Neural cell (in vitro differentiated cells): ENCODE measurements around the gene LCN2.

ENCODE experiments used
- EP300 ChIP-seq: fragments of 450-650 bp; conservative IDR thresholded peaks from 2 replicates; pipeline ENCODE4 v1.6.1; 2014; ENCODE audit warnings: antibody characterized with exemption, mild to moderate bottlenecking, moderate library complexity; ENCODE audit not compliant: poor library complexity, severe bottlenecking
- EZH2 ChIP-seq: fragments of 200-600, 300-800 bp; shearing (Covaris generic), sonication (generic); IDR thresholded peaks from 2 replicates; pipeline ENCODE4 v1.6.1; 2014; ENCODE audit warnings: antibody characterized with exemption, low read length, borderline replicate concordance, mild to moderate bottlenecking; ENCODE audit not compliant: insufficient read depth, poor library complexity, severe bottlenecking
- MXI1 ChIP-seq: fragments of 450-650 bp; conservative IDR thresholded peaks from 2 replicates; pipeline ENCODE4 v1.6.1; 2014; ENCODE audit warnings: antibody characterized with exemption, mild to moderate bottlenecking; ENCODE audit not compliant: poor library complexity, severe bottlenecking
- SMC3 ChIP-seq: fragments of 450-650 bp; conservative IDR thresholded peaks from 2 replicates; pipeline ENCODE4 v1.6.1; 2014; ENCODE audit warnings: antibody characterized with exemption, mild to moderate bottlenecking, moderate library complexity; ENCODE audit not compliant: poor library complexity
- TAF1 ChIP-seq: IDR thresholded peaks from 2 replicates; pipeline ENCODE4 v1.6.1; 2012; ENCODE audit warnings: low read depth
- TF ChIP-seq, protein P1 (sequence below): fragments of 450-650 bp; IDR thresholded peaks from 2 replicates; pipeline ENCODE4 v1.5.1; 2014; ENCODE audit warnings: antibody characterized with exemption, mild to moderate bottlenecking, moderate library complexity; ENCODE audit not compliant: poor library complexity, severe bottlenecking
- TF ChIP-seq, protein P2 (sequence below): IDR thresholded peaks from 2 replicates; pipeline ENCODE4 v1.6.1; 2012; ENCODE audit warnings: borderline replicate concordance

DNA sequence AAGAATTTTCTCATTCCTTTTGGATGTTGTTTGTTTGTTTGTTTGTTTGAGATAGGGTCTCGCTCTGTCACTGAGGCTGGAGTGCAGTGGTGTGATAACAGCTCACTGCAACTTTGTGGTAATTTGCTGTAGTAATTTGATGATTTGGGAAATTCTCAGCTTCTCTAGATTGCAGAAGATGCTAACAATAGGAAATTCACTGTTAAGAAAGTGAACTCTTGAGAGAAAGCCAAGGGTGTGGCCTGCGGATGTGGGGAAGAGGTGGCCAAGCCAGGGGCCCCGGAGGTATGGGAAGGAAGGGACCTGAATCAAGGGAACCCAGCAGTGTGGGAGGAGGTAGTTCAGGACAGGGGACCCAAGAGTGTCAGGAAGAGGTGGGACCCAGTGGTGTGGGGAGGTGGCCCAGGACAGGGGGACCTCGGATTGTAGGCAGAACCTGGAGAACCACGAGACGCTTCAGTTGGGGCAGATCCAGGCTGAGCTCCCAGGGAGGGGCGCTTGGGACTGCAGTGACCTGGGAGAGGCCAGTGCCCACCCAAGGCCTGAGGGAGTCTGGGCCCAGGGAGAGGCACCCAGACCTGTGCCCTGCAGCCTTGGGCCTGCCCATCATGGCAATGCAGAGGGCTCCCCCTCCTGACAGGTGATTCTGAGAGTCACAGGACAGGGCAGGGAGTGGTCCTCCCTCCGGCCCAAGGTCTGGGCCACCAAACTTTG, 5.6 kb upstream of the LCN2 start:
- no peak for TF ChIP-seq MXI1
- TF ChIP-seq, protein P1, sequence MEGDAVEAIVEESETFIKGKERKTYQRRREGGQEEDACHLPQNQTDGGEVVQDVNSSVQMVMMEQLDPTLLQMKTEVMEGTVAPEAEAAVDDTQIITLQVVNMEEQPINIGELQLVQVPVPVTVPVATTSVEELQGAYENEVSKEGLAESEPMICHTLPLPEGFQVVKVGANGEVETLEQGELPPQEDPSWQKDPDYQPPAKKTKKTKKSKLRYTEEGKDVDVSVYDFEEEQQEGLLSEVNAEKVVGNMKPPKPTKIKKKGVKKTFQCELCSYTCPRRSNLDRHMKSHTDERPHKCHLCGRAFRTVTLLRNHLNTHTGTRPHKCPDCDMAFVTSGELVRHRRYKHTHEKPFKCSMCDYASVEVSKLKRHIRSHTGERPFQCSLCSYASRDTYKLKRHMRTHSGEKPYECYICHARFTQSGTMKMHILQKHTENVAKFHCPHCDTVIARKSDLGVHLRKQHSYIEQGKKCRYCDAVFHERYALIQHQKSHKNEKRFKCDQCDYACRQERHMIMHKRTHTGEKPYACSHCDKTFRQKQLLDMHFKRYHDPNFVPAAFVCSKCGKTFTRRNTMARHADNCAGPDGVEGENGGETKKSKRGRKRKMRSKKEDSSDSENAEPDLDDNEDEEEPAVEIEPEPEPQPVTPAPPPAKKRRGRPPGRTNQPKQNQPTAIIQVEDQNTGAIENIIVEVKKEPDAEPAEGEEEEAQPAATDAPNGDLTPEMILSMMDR, result no peak
- TF ChIP-seq TAF1, result no peak
- no peak for TF ChIP-seq SMC3
- TF ChIP-seq, protein P2, sequence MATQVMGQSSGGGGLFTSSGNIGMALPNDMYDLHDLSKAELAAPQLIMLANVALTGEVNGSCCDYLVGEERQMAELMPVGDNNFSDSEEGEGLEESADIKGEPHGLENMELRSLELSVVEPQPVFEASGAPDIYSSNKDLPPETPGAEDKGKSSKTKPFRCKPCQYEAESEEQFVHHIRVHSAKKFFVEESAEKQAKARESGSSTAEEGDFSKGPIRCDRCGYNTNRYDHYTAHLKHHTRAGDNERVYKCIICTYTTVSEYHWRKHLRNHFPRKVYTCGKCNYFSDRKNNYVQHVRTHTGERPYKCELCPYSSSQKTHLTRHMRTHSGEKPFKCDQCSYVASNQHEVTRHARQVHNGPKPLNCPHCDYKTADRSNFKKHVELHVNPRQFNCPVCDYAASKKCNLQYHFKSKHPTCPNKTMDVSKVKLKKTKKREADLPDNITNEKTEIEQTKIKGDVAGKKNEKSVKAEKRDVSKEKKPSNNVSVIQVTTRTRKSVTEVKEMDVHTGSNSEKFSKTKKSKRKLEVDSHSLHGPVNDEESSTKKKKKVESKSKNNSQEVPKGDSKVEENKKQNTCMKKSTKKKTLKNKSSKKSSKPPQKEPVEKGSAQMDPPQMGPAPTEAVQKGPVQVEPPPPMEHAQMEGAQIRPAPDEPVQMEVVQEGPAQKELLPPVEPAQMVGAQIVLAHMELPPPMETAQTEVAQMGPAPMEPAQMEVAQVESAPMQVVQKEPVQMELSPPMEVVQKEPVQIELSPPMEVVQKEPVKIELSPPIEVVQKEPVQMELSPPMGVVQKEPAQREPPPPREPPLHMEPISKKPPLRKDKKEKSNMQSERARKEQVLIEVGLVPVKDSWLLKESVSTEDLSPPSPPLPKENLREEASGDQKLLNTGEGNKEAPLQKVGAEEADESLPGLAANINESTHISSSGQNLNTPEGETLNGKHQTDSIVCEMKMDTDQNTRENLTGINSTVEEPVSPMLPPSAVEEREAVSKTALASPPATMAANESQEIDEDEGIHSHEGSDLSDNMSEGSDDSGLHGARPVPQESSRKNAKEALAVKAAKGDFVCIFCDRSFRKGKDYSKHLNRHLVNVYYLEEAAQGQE, result no peak
- TF ChIP-seq EP300, result no peak
- no peak for TF ChIP-seq EZH2
